T-helper 2 cell treated with Interferon-gamma antibody and Interleukin-4, amounts not matched to agents 100 ng/mL and 5 ng/mL, for 36 hours (primary cell): ENCODE data around the gene AMN1. TPM values are rescaled to one million over a fixed set of nuclear protein-coding genes. Genes with fewer than 3 reads are reported as not detected.
"Not testable (repeated sequence)": the region's sequence is repeated elsewhere in the genome, so short reads cannot be mapped to it uniquely, and the experiment has no call there.

ENCODE experiments used
- intact Hi-C: fragments of 100-400 bp; cut with micrococcal nuclease; formaldehyde crosslinking; loops from one replicate; pipeline ENCODE4 v1.15.1; 2023
- total RNA-seq: library from RNA; stranded (reverse); gene quantifications from 2 replicates; pipeline ENCODE4 v1.2.3, GENCODE V29; 2022

The AMN1 gene
- total RNA-seq, 1 donor from 2014 or later = 3.2 TPM

DNA sequence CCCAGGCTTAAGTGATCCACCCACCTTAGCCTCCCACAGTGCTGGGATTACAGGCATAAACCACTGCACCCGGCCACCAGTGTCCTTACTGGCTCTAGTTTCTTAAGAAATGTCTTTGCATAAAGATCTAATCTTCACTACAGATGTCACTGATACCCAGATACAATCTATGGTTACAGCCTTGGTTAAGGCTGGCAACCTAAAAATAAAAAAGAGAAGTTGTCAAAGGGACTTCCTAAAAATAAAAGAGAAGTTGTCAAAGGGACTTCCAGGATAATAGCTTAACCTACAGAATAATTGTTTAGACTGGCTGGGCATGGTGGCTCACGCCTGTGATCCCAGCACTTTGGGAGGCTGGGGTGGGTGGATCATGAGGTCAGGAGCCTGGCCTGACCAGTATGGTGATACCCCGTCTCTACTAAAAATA, 41.7 kb downstream of the AMN1 start:
- intact Hi-C loops = no loop called here

DNA sequence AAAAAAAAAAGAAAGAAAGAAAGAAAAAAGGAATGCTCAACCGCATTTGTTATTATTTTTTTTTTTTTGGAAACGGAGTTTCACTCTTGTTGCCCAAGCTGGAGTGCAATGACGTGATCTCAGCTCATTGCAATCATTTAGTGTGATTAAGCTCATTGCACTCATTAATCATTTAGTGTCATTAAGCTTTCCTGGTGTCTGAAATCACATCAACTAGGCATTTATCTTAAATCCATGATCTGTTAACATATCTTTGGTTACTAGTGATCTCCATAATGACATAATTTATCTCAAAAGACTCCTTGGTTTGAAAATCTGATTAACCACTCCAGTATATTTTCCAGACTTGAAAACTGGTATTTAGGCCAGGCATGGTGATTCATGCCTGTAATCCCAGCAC, 43.0 kb downstream of the AMN1 start:
- intact Hi-C loops = no loop called here

DNA sequence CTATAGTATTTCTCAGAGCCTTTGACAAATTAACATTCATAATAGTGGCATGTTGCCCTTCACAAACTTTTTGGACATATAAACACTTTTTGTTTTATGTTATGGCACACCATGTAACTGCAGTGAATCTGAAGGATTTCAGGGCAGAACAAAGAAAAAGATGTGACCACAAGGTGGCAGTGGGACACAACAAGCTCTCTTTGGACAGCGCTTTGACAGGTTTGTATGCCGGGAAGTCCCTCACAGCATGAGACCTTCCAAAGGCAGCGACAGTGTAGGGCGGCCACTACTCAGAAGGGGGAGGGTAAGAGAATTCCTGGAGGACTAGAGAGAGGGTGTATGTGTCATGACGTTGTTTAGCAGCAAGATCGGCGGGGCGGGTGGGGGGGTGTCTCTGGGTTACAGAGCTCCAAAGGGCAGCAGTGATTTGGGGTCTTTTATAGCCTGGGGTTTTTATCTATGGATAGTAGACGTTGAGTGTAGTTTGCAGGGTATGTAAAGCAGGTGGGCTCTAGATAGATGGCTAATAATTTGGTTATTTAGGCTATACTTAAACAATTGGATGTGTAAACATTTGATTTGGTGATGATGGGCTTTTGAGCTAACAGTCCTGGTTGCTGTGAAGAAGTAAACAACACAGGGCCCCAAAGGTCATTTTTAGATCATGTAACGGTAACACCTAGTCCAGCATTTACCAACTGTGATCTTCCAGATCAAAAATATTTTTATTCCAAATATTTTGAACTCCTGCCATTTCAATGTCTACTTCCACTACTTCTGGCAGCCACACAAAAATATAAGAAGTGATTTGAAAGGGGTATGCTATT, 46.5 kb downstream of the AMN1 start:
- intact Hi-C loops = loop anchor here (1.0 to 2.0 kb wide), 6 partner anchors 29 to 630 kb away; partner anchors contain the start of gene RESF1

DNA sequence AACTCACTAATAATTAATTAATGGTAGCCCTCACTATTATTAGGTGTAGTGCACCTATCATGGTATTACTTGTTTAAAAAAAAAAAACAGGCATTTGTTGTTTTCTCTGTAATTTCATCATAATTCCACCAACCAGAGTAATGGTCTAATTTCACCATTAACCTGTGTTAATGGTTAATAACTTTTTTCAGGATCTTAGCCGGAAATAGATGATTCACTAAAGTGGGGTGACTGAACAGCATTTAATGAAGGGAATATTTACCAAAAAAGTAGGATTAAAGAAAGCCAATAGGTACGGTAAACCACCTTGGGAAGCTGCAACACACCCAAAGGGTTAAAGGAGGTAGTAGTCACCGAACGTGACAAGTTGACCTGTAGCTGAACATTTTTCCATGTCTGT, 56.3 kb downstream of the AMN1 start:
- intact Hi-C loops = no loop called here

DNA sequence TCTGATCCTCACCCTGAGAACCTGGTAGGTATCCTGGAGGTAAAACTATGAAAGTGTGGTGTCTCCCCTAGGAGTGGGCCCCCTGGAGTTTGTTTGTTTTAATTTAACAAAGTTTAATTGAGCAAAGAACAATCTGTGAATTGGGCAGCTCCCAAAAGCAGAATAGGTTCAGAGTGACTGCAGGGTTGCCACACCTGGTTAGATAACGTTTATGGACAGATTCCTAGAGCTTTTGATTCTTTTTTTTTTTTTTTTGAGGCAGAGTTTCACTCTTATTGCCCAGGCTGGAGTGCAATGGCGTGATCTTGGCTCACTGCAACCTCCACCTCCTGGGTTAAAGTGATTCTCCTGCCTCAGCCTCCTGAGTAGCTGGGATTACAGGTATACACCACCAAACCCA, 59.2 kb downstream of the AMN1 start:
- intact Hi-C loops = not testable (repeated sequence)

DNA sequence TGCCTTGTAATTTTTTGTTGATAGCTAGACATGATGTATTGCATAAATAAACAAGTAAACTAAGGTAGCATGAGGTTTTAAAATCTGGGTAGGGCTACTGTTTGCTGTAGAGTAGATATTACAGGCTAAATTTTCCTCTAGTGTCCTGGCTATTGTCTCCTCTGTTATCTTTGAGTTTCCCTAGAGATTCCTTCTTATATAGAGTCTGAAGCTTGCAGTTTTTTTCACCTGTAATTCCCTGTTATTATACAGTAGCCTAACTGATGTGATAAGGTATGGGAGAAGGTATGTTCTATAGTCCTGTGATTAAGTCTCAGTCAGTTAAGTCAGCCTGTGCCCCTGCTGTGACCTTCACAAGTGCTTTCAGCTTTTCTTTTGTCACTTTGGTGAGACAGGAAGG, 59.8 kb downstream of the AMN1 start:
- intact Hi-C loops = no loop called here

DNA sequence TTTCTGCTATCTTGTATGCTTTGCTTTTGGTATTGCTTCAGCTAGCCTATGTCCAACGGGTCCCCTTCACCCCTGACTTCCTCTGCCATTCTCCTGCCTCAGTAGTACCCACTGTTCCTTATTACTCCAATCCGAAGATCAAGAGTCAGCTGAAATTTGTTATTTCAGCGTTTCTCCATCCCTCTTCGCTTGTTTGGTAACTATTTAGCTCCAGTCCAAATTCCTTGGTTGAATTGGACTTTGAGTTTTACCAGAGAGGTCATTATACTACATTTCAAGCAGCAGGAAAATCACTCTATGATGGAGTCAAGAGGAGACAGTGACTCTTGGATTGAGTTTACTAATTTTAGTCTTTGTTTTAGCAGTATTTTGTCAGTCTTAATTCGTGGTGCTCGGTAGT, 64.8 kb downstream of the AMN1 start:
- intact Hi-C loops = no loop called here

DNA sequence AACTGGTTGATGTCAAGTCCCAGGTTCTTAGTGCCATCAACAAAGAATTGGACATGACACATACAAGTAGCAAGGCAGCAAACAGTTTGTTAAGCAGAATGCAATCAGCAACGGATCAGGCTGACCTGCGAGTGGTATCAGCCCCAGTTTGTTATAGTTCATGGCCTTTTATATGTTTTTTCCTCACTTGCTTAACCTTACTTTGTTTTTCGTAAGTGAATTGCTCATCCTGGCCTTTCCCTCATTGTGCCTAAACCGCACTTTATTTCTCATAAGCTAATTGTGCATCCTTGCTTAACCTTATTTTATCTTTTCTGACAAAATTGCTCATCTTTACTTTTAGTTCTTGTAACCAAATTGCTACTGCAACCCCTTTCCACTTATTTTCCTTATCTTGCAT, 65.2 kb downstream of the AMN1 start:
- intact Hi-C loops = no loop called here

DNA sequence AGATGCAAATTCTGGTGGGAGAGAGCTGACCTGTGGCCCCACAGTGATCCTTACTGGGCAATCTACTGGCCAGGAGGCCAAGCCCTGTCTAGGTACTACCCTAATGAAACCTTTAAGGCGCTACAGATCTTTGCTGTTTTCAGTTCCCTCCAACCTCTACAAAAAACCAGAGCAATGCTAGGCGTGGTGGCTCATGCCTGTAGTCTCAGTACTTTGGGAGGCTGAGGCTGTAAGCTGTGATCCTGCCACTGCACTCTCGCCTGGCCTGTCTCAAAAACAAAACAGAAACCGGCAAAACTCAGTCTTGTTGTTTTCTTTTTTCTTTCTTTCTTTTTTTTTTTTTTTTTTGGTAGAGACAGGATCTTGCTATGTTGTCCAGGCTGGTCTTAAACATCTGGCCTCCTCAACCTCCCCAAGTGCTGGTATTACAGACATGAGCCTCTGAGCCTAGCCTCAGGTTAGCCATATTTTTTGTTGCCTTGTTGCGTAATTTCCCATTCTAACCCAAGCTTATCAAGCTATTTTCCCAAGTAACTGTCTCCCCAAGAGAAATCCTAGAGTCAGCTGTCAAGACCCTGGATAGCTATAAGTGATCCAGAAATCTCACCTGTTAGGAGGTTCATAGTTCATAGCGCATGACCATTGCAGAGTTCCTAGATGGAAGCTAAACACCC, 66.5 kb downstream of the AMN1 start:
- intact Hi-C loops = no loop called here

DNA sequence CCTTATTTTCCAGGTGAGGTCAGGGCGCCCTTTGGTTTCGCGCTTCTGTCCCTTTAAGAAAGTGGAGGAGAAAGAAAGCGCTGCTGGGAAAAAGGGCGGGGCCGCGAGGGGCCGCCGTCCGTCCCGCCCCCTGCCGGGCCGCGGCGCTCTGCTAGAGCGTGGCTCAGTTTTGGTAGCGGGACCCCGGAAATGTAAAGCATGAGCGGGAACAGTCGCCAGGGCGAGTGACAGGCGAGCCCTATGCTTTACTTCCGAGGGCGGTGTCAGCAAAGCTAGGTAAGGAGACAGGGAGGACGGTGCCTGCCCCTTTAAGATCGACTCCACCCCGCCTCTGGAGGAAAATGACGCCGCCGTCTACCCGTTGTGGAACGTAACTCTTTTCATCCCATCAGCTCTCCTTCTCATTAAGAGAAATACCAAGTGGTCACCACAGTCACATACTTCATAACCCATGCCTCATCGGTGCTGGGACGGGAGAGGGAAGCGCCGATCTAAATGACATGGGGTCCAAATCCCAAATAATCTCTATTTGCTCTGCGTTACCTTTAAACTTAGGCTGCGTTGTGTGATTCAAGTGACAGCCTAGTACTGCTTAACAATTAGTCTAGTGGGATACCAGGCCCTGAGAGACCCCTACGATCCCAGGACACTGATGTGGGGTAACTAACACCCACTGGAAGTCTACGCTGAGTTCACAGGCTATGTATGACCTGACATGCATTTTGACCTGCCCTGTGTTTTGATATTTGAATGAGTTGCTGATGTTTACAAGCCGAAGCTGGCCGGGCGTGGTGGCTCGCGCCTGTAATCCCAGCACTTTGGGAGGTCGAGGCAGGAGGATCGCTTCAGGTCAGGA, 69.5 kb downstream of the AMN1 start, which contains the start of gene ETFBKMT:
ETFBKMT (plus strand) TSS at position 602 of the 856 bp plus-strand sequence. CDS start 2,266 bp downstream, outside the sequence.
- intact Hi-C loops = loop anchor here (1.0 to 10.0 kb wide), 9 partner anchors 70 to 1020 kb away; partner anchors contain the start of genes AMN1, CAPRIN2, DNM1L and RESF1

DNA sequence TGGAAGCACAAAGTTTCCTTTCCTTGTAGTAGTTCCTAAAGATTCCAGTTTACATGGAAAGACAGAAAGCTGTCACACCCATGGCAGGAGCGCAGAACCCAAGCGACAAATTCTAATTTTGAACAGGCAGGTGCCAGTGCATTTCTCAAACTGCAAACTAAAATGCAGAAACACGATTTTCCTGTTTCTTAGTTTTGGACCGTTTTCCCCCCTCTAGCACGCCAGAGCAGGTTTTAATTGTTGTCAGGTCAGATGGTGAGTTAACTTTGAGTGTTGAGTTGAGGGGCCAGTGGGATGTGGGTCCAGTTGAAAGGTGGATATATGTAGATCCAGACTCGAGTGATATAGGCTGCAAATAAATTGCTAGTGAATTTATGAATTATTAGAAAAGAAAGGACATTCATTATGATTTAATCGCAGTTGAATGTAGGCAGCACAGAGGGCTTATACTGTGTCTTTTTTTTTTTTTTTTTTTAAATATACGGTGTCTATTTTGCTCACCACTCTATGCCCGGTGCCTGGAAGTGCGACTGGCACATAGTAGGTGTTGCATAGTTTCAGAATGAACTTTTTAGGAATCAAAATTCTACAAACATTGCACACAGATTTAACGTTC, 70.2 kb downstream of the AMN1 start:
- intact Hi-C loops = loop anchor here (1.0 to 10.0 kb wide), 9 partner anchors 71 to 1021 kb away; partner anchors contain the start of genes AMN1, CAPRIN2, DNM1L and RESF1

DNA sequence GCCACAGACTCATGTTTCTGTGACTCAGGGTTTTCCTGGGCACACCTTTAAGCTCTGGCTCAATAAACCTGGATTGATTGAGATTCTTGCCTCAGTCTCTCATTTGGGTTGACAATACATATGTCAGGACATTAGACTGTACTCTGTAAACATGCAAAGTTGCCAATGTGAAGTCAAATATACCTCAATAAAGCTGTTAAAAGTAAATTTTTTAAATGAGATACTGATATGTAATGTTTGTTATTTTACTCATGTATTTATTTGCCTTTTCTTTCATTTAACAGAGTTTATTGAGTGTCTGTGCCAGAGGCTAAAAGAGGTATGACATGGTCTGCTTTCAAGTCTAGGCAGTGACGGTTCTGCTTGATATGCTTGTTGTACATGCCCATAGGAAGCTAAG, 73.0 kb downstream of the AMN1 start:
- intact Hi-C loops = loop anchor here (10.0 kb wide), 3 partner anchors 479 to 901 kb away; partner anchors contain the start of gene CAPRIN2

DNA sequence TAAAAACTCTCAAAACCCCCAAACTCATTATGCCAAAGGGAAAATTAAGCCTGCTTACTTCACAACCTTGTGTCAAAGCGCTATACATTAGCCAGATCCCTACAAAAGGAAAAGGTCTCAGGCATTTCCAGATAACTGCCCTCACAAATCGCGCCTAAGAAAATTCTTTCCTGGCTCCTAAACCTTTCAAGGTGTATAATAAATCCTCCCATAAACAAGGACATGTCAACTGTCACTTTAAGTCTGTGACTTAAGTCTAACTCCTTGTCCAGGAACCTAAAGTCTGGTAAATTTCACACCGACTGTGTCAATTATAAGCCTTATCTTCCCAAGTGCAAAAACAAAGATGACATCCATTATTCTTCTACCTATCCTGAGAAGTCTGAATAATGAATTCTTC, 73.6 kb downstream of the AMN1 start:
- intact Hi-C loops = loop anchor here (10.0 kb wide), 3 partner anchors 480 to 900 kb away; partner anchors contain the start of gene CAPRIN2

DNA sequence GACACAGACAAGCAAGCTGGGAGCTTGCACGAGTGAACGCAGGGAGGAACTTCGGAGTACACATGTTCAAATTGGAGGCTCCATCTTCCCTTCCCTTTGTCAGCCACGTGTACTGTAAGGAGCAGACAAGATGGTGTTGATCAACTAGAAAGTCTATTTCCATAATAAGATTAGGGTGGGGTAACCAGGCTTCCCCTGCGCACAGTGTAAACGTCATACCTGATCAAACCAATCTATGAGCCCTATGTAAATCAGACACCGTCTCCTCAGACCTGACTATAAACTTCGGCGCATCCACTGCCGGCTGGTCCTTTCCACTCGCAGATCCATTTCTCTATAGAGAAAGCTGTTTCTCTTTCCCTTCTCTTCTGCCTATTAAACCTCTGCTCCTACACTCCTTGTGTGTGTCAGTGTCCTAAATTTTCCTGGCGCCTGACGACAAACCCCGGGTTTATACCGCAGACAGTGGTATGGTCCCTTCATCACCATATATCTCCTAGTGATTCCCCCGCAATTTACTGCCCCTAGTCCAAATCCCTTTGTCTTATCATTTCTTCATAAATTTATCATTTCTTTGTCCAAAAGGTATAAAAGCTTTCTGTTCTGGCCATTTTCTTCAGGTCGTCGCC, 76.8 kb downstream of the AMN1 start:
- intact Hi-C loops = loop anchor here (2.0 to 10.0 kb wide), 4 partner anchors 483 to 1103 kb away; partner anchors contain the start of genes CAPRIN2 and YARS2

DNA sequence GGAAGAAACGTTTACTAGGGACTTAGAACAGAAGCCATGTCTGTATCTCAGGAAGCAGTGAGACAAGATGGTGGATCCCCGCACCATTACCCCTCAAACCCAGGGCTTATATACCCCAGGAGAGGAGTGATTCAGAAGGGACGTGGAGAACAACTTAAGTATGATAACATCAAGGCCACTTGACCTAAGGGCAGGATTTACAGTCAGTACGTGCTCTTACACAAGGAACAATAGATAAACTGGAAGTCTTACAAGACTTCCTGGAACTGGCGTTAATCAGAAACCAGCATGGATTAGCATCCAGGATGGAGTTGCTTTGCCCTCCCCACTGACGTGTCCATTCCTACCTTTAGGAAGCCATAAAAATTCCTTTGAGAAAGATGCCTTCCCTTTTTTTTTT, 77.9 kb downstream of the AMN1 start:
- intact Hi-C loops = loop anchor here (10.0 kb wide), 3 partner anchors 484 to 896 kb away; partner anchors contain the start of gene CAPRIN2

DNA sequence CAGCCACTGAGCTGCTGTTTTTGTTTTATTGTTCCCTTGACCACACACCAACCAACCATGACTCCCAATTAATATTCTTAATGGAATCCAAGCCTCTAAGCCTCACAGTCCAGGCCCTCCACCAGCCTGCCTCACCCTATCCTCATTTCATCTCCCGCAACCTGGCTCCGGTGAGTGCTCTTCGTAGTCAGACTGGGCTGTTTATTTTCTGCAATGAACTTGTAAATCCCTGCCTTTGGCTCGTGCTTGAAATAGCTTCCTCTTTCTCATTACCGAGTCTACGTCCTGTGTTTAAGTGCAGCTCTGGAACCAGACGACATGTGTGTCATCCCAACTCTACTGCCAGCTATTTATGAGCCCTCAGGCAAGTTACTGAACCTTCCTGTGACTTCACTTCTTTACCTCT, 81.7 kb downstream of the AMN1 start:
- intact Hi-C loops = no loop called here

DNA sequence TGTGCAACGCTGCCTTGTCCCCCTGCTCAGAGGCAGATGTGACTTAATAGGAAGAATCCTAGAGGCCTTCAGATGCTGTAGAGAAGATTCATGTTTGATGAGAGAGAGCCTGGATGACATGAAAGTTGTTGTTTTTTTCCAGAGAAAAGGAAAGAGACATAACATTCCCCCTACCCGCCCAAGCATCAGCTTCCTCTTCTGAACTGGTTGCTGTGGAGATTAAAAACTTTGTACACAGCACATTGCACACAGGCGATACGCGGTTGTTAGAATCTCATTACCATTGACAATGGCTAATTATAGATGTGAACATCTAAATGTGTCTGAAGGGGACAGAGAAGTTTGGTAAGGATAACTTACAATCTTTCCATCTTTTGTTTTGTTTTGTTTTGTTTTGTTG, 82.9 kb downstream of the AMN1 start:
- intact Hi-C loops = no loop called here

DNA sequence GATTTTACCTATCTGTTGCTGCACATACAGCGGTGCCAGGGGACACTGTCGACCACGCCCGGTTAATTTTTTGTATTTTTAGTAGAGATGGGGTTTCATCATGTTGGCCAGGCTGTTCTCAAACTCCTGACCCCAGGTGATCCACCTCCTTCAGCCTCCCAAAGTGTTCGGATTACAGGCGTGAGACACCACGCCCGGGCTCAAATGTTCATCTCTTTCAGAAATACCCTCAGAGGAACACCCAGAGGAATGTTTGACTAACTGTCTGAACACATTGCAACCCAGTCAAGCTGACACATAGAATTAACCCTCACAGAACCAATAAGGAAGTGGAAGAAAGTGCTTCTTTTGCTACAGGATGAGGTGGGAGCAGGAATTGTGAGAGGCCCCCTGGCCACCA, 84.3 kb downstream of the AMN1 start:
- intact Hi-C loops = no loop called here

DNA sequence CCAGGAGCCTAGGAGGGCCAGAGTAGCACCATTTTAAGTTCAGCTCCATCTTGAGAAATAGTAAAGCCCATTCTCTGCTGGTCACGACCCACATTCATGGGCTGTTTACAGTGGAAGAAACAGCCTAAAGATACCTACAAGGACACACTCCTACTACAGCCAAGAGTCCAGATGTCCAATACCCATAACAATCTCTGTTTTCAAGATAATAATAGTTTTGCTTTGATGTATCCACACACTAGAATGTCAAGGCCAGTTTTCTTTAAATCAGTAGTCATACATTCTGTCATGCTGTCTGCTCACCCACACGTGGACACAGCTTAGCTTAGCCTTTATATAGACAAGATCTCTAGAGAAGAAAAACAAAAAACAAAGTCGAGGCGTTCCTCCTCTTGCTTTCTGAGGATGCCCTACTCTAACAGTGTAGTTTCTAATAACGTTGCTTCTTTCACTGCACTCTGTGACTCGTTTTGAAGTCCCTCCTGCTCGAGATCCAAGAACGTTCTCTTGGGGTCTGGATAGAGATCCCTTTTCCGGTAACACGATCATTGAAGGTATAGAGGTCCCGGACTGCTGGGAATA, 87.2 kb downstream of the AMN1 start:
- intact Hi-C loops = no loop called here

DNA sequence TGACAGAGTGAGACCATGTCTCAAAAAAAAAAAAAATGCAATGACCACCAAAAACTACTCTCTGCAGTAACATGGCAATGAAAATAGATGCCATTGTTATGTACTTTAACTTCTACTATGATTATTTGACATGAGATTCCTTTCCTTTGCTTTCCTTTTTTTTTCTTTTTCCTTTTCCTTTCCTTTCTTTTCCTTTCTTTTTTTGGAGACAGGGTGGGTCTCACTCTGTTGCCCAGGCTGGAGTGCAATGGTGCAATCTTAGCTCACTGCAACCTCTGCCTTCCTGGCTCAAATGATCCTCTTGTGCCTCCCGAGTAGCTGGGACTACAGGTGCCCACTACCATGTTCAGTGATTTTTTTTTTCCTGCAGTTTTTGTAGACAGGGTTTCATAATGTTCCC, 94.2 kb downstream of the AMN1 start:
- intact Hi-C loops = no loop called here
